ENCODE results near the gene TOLLIP.

- TF ChIP-seq EZH2 (IDR thresholded peaks at IDR 0.05; ENCODE audit: low read depth) (no peak), CTCF (conservative IDR thresholded peaks at IDR 0.05) (no peak)
Measured at GRCh38 chr11:1279674-1280055, 29.8 kb downstream of the TOLLIP start.
